ENCODE results near the gene BCL2A1. TPM values are rescaled to one million over a fixed set of nuclear protein-coding genes. Genes with fewer than 3 reads are reported as not detected.

BCL2A1 gene
- total RNA-seq, 1 experiment from 2014 or later, result not detected

- Histone ChIP-seq H3K9ac (ENCODE audit: extremely low read depth, insufficient read length, low read length) (no peak overlapping the region), H3K27me3 (ENCODE audit: insufficient read depth, low read length) (no peaks in the 10 kb centered on the region), H4K91ac (ENCODE audit: insufficient read length, low read depth, low read length) (no peak overlapping the region), H3K14ac (ENCODE audit: insufficient read depth, low read length) (no peak overlapping the region), H4K5ac (ENCODE audit: insufficient read length, low read depth, low read length) (no peak overlapping the region), H3K79me1 (ENCODE audit: insufficient read depth, low read depth, low read length, poor library complexity, severe bottlenecking) (no peaks in the 10 kb centered on the region), H2AK5ac (ENCODE audit: insufficient read length, low read length) (no peak overlapping the region), H3K4ac (ENCODE audit: low read depth, low read length) (no peak overlapping the region), H3K56ac (ENCODE audit: insufficient read length, low read depth, low read length) (no peak overlapping the region), H2BK120ac (ENCODE audit: low read depth, low read length, poor library complexity, severe bottlenecking) (no peak overlapping the region), H2AFZ (ENCODE audit: low read length) (no peak overlapping the region), H3K79me2 (ENCODE audit: insufficient read depth, low read length) (no peaks in the 10 kb centered on the region), H2BK15ac (ENCODE audit: low read depth, low read length) (no peak overlapping the region), H2BK5ac (ENCODE audit: insufficient read length, low read length) (no peak overlapping the region), H3K4me1 (ENCODE audit: insufficient read depth, low read length) (no peaks in the 10 kb centered on the region), H3K4me2 (ENCODE audit: insufficient read depth, insufficient read length, low read length) (no peak overlapping the region), H3T11ph (ENCODE audit: low read length) (no peak overlapping the region), H4K20me1 (ENCODE audit: control insufficient read depth, insufficient read depth, insufficient read length) (no peaks in the 10 kb centered on the region), H2BK20ac (ENCODE audit: low read depth, low read length, poor library complexity, severe bottlenecking) (no peak overlapping the region), H4K8ac (replicated peaks; ENCODE audit: insufficient read length, low read depth, low read length) (no peak overlapping the region), H3K27ac (ENCODE audit: insufficient read length, low read depth, low read length) (no peak overlapping the region), H2BK12ac (ENCODE audit: insufficient read length, low read depth, low read length) (no peak overlapping the region), H3K9me3 (ENCODE audit: control insufficient read depth, low read depth, low read length) (no peaks in the 10 kb centered on the region), H3K18ac (ENCODE audit: insufficient read length, low read depth, low read length) (no peak overlapping the region), H3K23ac (ENCODE audit: insufficient read length, low read depth, low read length) (no peak overlapping the region), H3K23me2 (ENCODE audit: insufficient read length, low read depth, low read length, poor library complexity, severe bottlenecking) (no peaks in the 10 kb centered on the region)
- Mint-ChIP-seq H3K9me3 (no peaks in the 10 kb centered on the region), H3K27me3 (ENCODE audit: low read depth) (no peaks in the 10 kb centered on the region), H3K27ac (no peak overlapping the region), H3K4me1 (no peaks in the 10 kb centered on the region), H3K36me3 (ENCODE audit: insufficient read depth in 1 of 3, low read depth in 3 of 3) (no peaks in the 10 kb centered on the region), H3K4me3 (no peak overlapping the region)
- no peak for DNase-seq
- no CpG with 5 or more reads among the region's 8 CpGs for WGBS (ENCODE audit: extremely low coverage, insufficient read length, low lambda C conversion rate)
- no peak for TF ChIP-seq CTCF (conservative IDR thresholded peaks at IDR 0.05)
Measured at GRCh38 chr15:79973456-79974195, 2.6 kb upstream of the BCL2A1 start.
